Testis (tissue), 3 donors: ENCODE data around the gene IRS1. TPM values are rescaled to one million over a fixed set of nuclear protein-coding genes. Genes with fewer than 3 reads are reported as not detected.

ENCODE experiments used
- DNase-seq: peaks from one replicate; pipeline ENCODE4 v3.0.0-alpha.2; 2019
- H3K27ac ChIP-seq, 2 donors: fragments of 200-600 bp; sonication (generic); one replicate each; pipeline ENCODE4 v1.5.1; 2019
- H3K27me3 ChIP-seq: fragments of 200-600 bp; sonication (generic); one replicate; pipeline ENCODE4 v1.5.1; 2019
- H3K36me3 ChIP-seq: fragments of 200-600 bp; sonication (generic); one replicate; pipeline ENCODE4 v1.5.1; 2017; ENCODE audit warnings: low read depth; ENCODE audit errors: missing control alignments
- H3K4me1 ChIP-seq: fragments of 200-600 bp; sonication (generic); one replicate; pipeline ENCODE4 v1.5.1; 2019
- H3K4me3 ChIP-seq, 2 donors: fragments of 200-600 bp; sonication (generic); one replicate each; pipeline ENCODE4 v1.5.1; 2017 to 2019
- H3K9me3 ChIP-seq: fragments of 200-600 bp; sonication (generic); one replicate; pipeline ENCODE4 v1.5.1; 2017
- CTCF ChIP-seq, 3 experiments: fragments of 450-650 bp in 2 of 3; fragments of 200-600 bp in 1 of 3; sonication (generic) in 1 of 3; IDR thresholded peaks; one replicate each; pipeline ENCODE4 v1.5.1; 2016 to 2019; ENCODE audit warnings: antibody characterized with exemption in 3 of 3, mild to moderate bottlenecking in 2 of 3, moderate library complexity in 1 of 3
- POLR2A ChIP-seq: fragments of 450-650 bp; IDR thresholded peaks from one replicate; pipeline ENCODE4 v1.6.1; 2017; ENCODE audit warnings: antibody characterized with exemption, mild to moderate bottlenecking, moderate library complexity
- WGBS, 2 donors: methylation state at CpG; one replicate each; pipeline ENCODE4 v1.1.5; 2018; 5-methylcytosine and 5-hydroxymethylcytosine counted together
- intact Hi-C: fragments of 100-400 bp; cut with DNase I; formaldehyde crosslinking; loops from one replicate; pipeline ENCODE4 v1.15.1; 2023; ENCODE audit warnings: low total_unique reads
- polyA plus RNA-seq: library from polyadenylated mRNA; stranded (reverse); fragments of 350-450 nt; fragmentation: Illumina TruSeq; extraction: RNeasy Lipid Tissue Mini Kit (QIAGEN cat#74804); gene quantifications from one replicate; pipeline ENCODE4 v1.2.3, GENCODE V29; 2014; ENCODE audit warnings: low read depth, low replicate concordance; ENCODE audit not compliant: insufficient read depth
- total RNA-seq, 2 donors: library from RNA; depleted of rRNA; stranded (reverse); fragments of >200 nt; gene quantifications; one replicate each; pipeline ENCODE4 v1.2.3, GENCODE V29; 2016

The IRS1 gene
- total and polyA plus RNA-seq, 3 donors from 2014 or later: 3.1 to 5.9 (median 3.1) TPM

- no peak for DNase-seq
- Histone ChIP-seq H3K27me3 (no peaks in the 10 kb centered on the region), H3K9me3 (no peaks in the 10 kb centered on the region), H3K4me1 (no peaks in the 10 kb centered on the region), H3K4me3 (no peak overlapping the region), H3K36me3 (no peaks in the 10 kb centered on the region), H3K27ac (no peak overlapping the region)
- WGBS, 2 donors: 76 to 77% methylated on average over 5 of the region's 5 CpGs
- TF ChIP-seq CTCF (IDR thresholded peaks at IDR 0.05): no peak
- TF ChIP-seq POLR2A: no peak
- intact Hi-C loops: no loop called here
Measured at GRCh38 chr2:226782092-226782713, 17.4 kb downstream of the IRS1 start.

- no peaks in the 10 kb centered on the region for H3K4me1 ChIP-seq
- no peaks in the 10 kb centered on the region for H3K9me3 ChIP-seq
- intact Hi-C loops: no loop called here
- WGBS, 2 donors: 81 to 91% methylated on average over 1 of the region's 1 CpG
- H3K4me3 ChIP-seq: no peak overlapping the region
- no peaks in the 10 kb centered on the region for H3K27me3 ChIP-seq
- H3K36me3 ChIP-seq: no peaks in the 10 kb centered on the region
- no peak overlapping the region for H3K27ac ChIP-seq
- TF ChIP-seq POLR2A (no peak), CTCF (IDR thresholded peaks at IDR 0.05) (no peak)
- no peak for DNase-seq
Measured at GRCh38 chr2:226780431-226780830, 19.2 kb downstream of the IRS1 start.

GRCh38 chr2:226777611-226778010 lies 22.0 kb downstream of the IRS1 start:
- no peak for TF ChIP-seq POLR2A
- no peak for TF ChIP-seq CTCF (IDR thresholded peaks at IDR 0.05)
- Histone ChIP-seq H3K27ac (no peak overlapping the region), H3K27me3 (no peaks in the 10 kb centered on the region), H3K9me3 (no peaks in the 10 kb centered on the region), H3K36me3 (no peaks in the 10 kb centered on the region), H3K4me1 (no peaks in the 10 kb centered on the region), H3K4me3 (no peak overlapping the region)
- DNase-seq: no peak
- intact Hi-C loops: no loop called here
- WGBS, 2 donors: 81 to 91% methylated on average over 4 of the region's 4 CpGs

GRCh38 chr2:226776104-226776503 lies 23.5 kb downstream of the IRS1 start:
- H3K9me3 ChIP-seq: no peaks in the 10 kb centered on the region
- intact Hi-C loops: no loop called here
- DNase-seq: no peak
- no peaks in the 10 kb centered on the region for H3K36me3 ChIP-seq
- H3K4me1 ChIP-seq: no peaks in the 10 kb centered on the region
- TF ChIP-seq POLR2A: no peak
- TF ChIP-seq CTCF (IDR thresholded peaks at IDR 0.05): no peak
- 90 to 93% methylated on average over 4 of the region's 4 CpGs for WGBS, 2 donors
- no peak overlapping the region for H3K4me3 ChIP-seq
- H3K27me3 ChIP-seq: no peaks in the 10 kb centered on the region
- no peak overlapping the region for H3K27ac ChIP-seq

- Histone ChIP-seq H3K4me1 (no peaks in the 10 kb centered on the region), H3K36me3 (no peaks in the 10 kb centered on the region), H3K4me3 (no peak overlapping the region), H3K9me3 (no peaks in the 10 kb centered on the region), H3K27me3 (no peaks in the 10 kb centered on the region), H3K27ac (no peak overlapping the region)
- TF ChIP-seq POLR2A (no peak), CTCF (IDR thresholded peaks at IDR 0.05) (no peak)
- WGBS, 2 donors: 97 to 98% methylated on average over 3 of the region's 3 CpGs
- intact Hi-C loops: no loop called here
- DNase-seq: no peak
Measured at GRCh38 chr2:226775032-226775509, 24.5 kb downstream of the IRS1 start.
